ENCODE measurements around the gene DEFB131B.
"Not testable (repeated sequence)": the region's sequence is repeated elsewhere in the genome, so short reads cannot be mapped to it uniquely, and the experiment has no call there.

DEFB131B gene

DNA sequence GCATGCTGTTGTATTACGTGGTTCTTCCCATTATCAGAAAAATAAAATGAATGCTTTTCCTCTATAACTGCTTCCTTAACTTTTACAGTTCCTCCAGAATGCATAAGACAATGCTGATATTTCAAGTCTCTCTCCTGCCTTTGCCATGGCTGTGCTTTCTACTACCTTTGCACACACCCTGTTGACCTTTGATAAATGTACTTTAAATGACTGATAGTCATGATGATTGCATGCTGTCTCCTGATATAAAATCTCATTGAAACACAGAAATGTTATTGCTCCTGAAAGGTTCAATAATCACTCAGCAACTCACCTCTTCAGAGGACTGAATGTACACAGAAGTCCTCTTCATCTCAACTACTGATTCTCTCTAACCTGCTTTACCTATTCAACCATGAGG lies at the start of gene DEFB131B:
DEFB131B (plus strand) TSS at position 395 of the 400 bp plus-strand sequence; CDS start at position 395, 0 bp downstream.
- DNase-seq = not testable (repeated sequence)

GRCh38 chr11:71829247-71829646 lies 49.0 kb upstream of the DEFB131B start:
- not testable (repeated sequence) for DNase-seq

DNA sequence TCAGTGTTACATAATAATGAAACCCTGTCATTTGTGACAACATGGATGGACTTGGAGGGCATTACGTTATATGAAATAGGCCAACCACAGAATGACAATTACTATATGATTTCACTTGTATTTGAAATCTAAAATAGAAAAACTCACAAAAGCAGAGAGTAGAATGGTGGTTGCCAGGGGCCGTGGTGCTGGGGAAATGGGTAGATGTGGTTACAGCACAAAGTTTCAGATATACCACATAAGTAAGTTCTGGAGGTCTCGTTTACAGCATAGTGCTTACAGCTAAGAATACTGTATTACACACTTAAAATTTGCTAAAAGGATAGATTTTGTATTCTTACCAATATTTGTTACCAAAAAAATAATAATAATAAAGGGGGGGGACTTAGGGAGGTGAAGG lies 48.6 kb upstream of the DEFB131B start:
- DNase-seq = not testable (repeated sequence)

DNA sequence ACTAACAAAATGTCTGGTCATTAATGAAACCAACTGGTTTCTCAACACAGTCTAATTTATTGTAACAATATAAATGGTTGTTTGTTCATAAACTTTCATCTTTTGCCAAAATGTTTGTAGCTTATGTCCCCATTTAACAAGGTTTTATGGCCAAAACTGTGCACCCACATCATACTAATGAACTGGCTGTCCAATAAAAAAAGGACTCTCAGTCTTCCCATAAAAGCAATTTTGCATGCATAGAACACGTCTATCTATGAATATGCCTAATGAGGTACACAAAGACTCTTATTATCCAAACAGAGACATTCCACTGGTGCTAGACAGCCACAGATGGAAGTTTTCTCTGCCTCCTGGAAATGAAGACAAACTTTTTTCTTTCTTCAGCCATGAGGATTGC lies 45.4 kb upstream of the DEFB131B start, which contains the start of gene DEFB108B:
DEFB108B (plus strand) TSS at position 390 of the 400 bp plus-strand sequence; CDS start at position 390, 0 bp downstream.
- DNase-seq = not testable (repeated sequence)

DNA sequence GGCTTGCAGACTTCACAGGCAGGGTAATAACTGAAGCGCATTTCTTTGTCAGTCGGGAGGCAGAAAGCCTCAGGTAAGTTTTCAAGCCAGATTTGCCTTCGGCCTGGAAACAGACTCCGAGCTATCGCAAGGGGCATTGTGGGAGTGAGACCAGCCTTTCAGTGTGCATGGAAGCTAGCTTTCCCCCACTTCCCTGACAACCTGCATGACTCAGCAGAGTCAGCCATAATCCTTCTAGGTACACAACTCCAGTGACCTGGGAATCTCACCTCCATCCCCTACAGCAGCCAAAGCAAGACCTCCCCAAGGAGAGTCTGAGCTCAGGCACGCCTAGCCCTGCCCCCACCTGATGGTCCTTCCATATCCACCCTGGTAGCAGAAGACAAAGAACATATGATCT lies 35.5 kb upstream of the DEFB131B start:
- not testable (repeated sequence) for DNase-seq

GRCh38 chr11:71843355-71843754 lies 34.9 kb upstream of the DEFB131B start:
- not testable (repeated sequence) for DNase-seq

DNA sequence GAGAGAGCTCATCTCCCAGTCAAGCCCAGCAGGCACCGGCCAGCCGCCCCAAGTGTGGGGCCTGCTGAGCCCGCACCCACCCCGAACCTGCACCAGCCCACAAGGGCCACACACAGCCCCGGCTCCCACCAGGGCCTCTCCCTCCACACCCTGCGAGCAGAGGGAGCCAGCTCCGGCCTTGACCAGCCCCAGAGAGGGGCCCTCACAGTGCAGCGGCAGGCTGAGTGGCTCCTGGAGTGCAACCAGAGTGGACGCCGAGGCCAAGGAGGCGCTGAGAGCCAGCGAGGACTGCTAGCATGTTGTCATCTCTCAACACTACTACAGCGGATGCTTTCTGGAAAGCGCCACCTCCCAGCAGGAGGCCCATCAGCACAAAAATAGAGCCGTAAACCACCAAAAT lies 34.4 kb upstream of the DEFB131B start:
- no peak for DNase-seq

GRCh38 chr11:71853895-71854294 lies 24.4 kb upstream of the DEFB131B start:
- not testable (repeated sequence) for DNase-seq

GRCh38 chr11:71855880-71856279 lies 22.4 kb upstream of the DEFB131B start:
- DNase-seq = not testable (repeated sequence)

- not testable (repeated sequence) for DNase-seq
Measured at GRCh38 chr11:71860835-71861234, 17.4 kb upstream of the DEFB131B start.

DNA sequence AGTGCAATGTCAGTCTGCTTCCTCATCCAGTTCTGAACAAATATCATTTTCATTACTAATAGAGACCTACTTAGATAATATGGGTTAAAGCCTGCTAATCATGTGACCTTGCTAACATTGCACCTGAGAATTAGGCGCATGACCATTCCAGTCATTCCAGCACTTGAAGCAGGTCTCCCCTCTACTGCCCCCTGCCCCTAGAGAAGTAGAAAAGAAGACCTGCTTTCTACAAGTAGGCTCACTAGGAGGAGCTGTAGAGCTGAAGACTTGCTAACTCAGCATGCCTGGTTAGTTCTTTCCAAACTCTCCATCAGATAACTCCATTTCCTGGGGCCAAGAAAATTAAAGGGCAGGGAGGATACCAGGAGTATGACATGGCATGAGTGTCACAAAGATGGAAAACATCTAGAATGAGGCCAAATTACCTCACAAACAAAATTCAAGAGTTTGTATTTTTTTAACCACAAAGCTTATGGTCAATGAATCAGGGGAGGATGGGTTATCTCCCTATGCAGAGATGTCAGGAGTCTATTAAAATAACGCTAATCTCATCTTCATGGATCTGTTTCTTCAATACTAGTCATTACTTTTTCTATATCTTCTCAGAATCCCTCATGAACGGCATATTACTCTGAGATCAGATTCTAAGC lies 14.2 kb upstream of the DEFB131B start:
- not testable (repeated sequence) for DNase-seq

DNA sequence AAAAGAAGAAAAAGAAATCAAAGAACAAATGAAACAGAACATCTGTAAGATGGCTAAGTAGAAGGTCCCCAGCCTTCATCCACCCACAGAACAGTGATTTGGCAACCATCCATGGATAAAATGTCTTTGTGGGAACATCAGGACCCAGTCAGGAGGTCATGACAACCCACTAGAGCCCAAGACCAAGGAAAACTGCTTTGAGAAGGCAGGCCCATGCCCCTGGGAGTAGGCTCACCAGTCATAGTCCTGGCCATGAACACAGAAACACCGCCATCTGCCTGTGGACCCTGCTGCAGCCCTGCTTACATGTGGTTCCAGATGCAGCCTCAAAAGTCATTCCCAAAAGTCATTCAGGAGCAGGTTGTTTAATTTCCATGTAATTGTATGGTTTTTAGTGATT lies 11.0 kb upstream of the DEFB131B start:
- not testable (repeated sequence) for DNase-seq

- DNase-seq = not testable (repeated sequence)
Measured at GRCh38 chr11:71869931-71870330, 8.3 kb upstream of the DEFB131B start.

- not testable (repeated sequence) for DNase-seq
Measured at GRCh38 chr11:71870661-71871060, 7.6 kb upstream of the DEFB131B start.

GRCh38 chr11:71876262-71876661 lies 2.0 kb upstream of the DEFB131B start:
- not testable (repeated sequence) for DNase-seq

DNA sequence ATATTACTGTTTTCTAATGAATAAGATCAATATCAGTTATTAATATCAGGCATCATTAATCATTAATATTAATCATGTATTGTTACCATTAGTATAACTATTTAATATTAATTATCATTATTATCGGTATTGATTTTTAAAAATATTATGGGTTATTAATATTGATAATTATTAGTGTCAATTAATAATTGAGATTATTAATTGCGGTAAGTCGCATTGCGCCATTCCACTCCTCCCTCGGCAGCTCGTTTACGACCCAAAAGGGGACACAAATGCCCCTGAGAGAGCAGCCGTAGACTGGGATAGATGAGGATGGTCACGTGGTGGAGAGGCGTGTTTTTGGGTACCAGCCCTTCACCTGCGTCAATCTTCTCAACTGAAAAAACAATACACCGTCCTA lies 7.6 kb downstream of the DEFB131B start:
- DNase-seq = not testable (repeated sequence)

DNA sequence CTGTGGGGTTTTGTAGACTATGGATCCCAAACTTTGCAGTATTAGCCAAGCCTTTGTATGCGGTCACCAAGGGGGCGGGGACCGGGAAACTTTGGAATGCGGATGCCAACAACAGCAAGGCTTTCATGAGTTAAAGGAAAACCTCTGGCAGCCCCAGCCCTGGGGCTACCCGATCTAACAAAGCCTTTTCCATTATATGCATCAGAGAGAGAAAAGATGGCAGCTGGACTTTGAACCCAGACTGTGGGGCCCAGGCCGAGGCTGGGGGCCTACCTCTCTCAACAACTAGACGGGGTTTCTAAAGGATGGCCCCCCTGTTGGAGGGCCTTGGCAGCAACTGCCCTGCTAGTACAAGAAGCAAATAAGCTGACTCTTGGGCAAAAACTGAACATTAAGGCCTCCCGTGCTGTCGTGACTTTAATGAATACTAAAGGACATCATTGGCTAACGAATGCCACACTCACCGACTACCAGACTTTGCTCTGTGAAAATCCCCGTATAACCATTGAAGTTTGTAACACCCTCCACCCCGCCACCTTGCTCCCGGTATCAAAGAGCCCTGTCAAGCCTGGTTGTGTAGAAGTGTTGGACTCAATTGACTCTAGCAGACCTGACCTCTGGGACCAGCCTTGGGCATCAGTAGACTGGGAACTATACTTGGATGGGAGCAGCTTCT lies 10.2 kb downstream of the DEFB131B start:
- not testable (repeated sequence) for DNase-seq

DNA sequence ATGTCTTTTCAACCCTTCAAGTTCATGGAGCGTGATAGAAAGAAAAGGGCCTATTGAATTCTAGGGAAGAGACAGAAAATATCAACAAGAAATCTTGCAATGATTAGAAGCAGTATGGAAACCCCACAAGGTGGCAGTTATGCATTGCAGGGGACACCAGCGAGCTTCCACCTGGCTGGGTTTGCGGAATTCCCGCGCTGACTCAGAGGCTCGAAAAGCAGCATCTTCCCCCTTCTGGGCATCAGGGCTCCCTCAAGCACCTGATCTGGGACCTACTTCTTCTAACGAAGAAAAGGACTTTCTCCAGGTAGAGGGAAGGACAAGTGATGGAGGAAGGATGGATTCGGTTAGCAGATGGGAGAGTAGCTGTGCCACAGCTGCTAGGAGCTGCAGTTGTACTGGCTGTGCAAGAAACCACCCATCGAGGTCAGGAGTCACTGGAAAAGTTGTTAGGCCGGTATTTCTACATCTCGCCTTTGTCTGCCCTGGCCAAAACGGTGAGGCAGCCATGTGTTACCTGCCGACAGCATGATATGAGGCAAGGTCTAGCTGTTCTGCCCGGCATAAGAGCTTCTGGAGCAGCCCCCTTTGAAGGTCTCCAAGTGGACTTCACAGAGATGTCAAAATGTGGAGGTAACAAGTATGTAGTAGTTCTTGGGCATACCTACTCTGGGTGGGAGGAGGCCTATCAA lies 11.1 kb downstream of the DEFB131B start:
- DNase-seq = not testable (repeated sequence)

DNA sequence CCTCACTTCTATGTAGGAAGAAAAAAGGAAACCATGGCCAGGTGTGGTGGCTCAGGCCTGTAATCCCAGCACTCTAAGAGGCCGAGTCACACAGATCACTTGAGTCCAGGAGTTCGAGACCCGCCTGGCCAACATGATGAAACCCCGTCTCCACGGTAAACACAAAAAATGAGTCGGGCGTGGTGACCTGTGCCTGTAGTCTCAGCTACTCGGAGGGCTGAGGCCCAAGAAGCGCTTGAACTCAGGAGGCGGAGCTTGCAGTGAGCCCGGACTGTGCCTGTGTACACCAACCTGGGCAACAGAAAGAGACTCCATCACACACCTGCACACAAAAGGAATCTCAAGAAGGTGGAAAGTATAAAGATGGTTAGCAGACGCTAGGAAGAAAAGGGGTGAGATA lies 17.7 kb downstream of the DEFB131B start:
- DNase-seq = no peak

DNA sequence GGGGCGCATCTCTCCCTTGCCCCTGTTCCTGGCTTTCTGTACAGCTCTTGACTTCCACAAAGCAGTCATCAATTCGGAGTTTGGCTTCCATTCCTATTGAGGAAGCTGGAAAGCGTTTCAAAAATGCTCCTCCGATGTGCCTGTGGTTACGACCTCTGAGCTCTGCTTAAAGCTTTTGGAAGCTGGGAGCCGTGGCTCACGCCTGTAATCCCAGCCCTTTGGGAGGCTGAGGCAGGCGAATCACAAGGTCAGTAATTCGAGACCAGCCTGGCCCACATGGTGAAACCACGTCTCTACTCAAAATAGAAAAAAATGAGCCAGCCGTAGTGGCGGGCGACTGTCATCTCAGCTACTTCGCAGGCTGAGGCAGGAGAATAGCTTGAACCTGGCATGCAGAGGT lies 22.9 kb downstream of the DEFB131B start:
- DNase-seq = not testable (repeated sequence)

DNA sequence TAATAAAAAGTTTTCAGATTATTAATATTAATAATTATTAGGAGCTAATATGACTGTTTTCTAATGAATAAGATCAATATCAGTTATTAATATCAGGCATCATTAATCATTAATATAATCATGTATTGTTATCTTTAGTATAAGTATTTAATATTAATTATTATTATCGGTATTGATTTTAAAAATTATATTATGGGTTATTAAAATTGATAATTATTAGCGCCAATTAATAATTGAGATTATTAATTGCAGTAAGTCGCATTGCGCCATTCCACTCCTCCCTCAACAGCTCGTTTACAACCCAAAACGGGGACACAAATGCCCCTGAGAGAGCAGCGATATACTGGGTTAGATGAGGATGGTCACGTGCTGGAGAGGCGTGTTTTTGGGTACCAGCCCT lies 30.0 kb downstream of the DEFB131B start:
- no peak for DNase-seq

- not testable (repeated sequence) for DNase-seq
Measured at GRCh38 chr11:71910775-71911174, 32.5 kb downstream of the DEFB131B start.

GRCh38 chr11:71911321-71911985 lies 33.2 kb downstream of the DEFB131B start:
- DNase-seq = not testable (repeated sequence)

All from activated gamma-delta T cell treated with Interleukin-2 at 50 U/mL for 16 hours (primary cell).